IMR-90 (cell line): ENCODE results near the gene NMRK1. TPM values are rescaled to one million over a fixed set of nuclear protein-coding genes. Genes with fewer than 3 reads are reported as not detected.

Experiments used
- ATAC-seq: fragments of 200-7000 bp; cut with Tn5 transposase; 2 replicates; pipeline ENCODE4 v1.9.1; 2020; ENCODE audit warnings: low read depth, mild to moderate bottlenecking, moderate library complexity
- BruUV-seq: library from RNA; stranded (reverse); fragments of 400-500 nt; replicated peaks from 2 replicates; lab custom pipeline; 2021; lab: Mats Ljungman, UMichigan
- CTCF ChIA-PET: fragments of 300-600 bp; formaldehyde crosslinking; extraction: SDS; loops from one replicate; lab custom pipeline; 2021; ENCODE audit warnings: antibody characterized with exemption; lab: Yijun Ruan, JAX
- POLR2A ChIA-PET: fragments of 300-600 bp; sonication (Branson Sonifier 250); formaldehyde crosslinking; loops from one replicate; lab custom pipeline; 2022; ENCODE audit warnings: antibody characterized with exemption; ENCODE audit not compliant: unreplicated experiment; lab: Charles Lee
- DNase-seq: peaks from one replicate; pipeline ENCODE4 v3.0.0; 2013
- H2AFZ ChIP-seq: replicated peaks from 2 replicates; pipeline ENCODE3; 2013; ENCODE audit warnings: low read length, mild to moderate bottlenecking; ENCODE audit not compliant: poor library complexity
- H2AK5ac ChIP-seq: 2 replicates; pipeline ENCODE4 v1.6.1; 2013; ENCODE audit warnings: low read depth, low read length, inconsistent platforms
- H2AK9ac ChIP-seq: replicated peaks from 2 replicates; pipeline ENCODE3; 2013; ENCODE audit warnings: mild to moderate bottlenecking, low read depth, low read length, moderate library complexity; ENCODE audit not compliant: poor library complexity
- H2BK120ac ChIP-seq: 2 replicates; pipeline ENCODE4 v1.6.1; 2013; ENCODE audit warnings: low read depth, low read length, inconsistent platforms
- H2BK15ac ChIP-seq: 3 replicates; pipeline ENCODE4 v1.6.1; 2013; ENCODE audit warnings: low read depth, low read length, inconsistent platforms
- H2BK20ac ChIP-seq: 2 replicates; pipeline ENCODE4 v1.6.1; 2013; ENCODE audit warnings: low read depth, mild to moderate bottlenecking, inconsistent platforms, low read length, moderate library complexity
- H2BK5ac ChIP-seq: 2 replicates; pipeline ENCODE4 v1.6.1; 2013; ENCODE audit warnings: mild to moderate bottlenecking, low read depth, low read length, inconsistent platforms; ENCODE audit not compliant: poor library complexity, severe bottlenecking
- H3K14ac ChIP-seq: replicated peaks from 2 replicates; pipeline ENCODE4 v1.6.1; 2013; ENCODE audit warnings: low read depth, low read length, inconsistent platforms
- H3K18ac ChIP-seq: 2 replicates; pipeline ENCODE4 v1.6.1; 2013; ENCODE audit warnings: low read depth, low read length, control low read depth
- H3K23ac ChIP-seq: 2 replicates; pipeline ENCODE4 v1.6.1; 2013; ENCODE audit warnings: low read depth, low read length, inconsistent platforms
- H3K27ac ChIP-seq: 2 replicates; pipeline ENCODE4 v1.5.1; 2013; ENCODE audit warnings: mild to moderate bottlenecking, control low read depth, low read length; ENCODE audit not compliant: insufficient read depth
- H3K27me3 ChIP-seq: 2 replicates; pipeline ENCODE4 v1.6.1; 2013; ENCODE audit warnings: low read length; ENCODE audit not compliant: control insufficient read depth, insufficient read depth
- H3K36me3 ChIP-seq: 2 replicates; pipeline ENCODE4 v1.6.1; 2013; ENCODE audit warnings: low read length, mixed read lengths; ENCODE audit not compliant: control insufficient read depth, insufficient read depth
- H3K4ac ChIP-seq: 2 replicates; pipeline ENCODE4 v1.6.1; 2013; ENCODE audit warnings: low read depth, low read length, inconsistent platforms
- H3K4me1 ChIP-seq: 2 replicates; pipeline ENCODE4 v1.6.1; 2013; ENCODE audit warnings: low read length, mixed read lengths; ENCODE audit not compliant: control insufficient read depth, insufficient read depth
- H3K4me2 ChIP-seq: 2 replicates; pipeline ENCODE4 v1.6.1; 2013; ENCODE audit warnings: low read depth, mild to moderate bottlenecking, control low read depth, low read length, moderate library complexity
- H3K4me3 ChIP-seq: 2 replicates; pipeline ENCODE4 v1.5.1; 2013; ENCODE audit warnings: low read depth, mild to moderate bottlenecking, control low read depth, low read length, moderate library complexity; ENCODE audit not compliant: insufficient read depth
- H3K56ac ChIP-seq: 2 replicates; pipeline ENCODE4 v1.6.1; 2013; ENCODE audit warnings: low read length, inconsistent platforms; ENCODE audit not compliant: insufficient read depth; ENCODE audit errors: extremely low read depth
- H3K79me1 ChIP-seq, 2 experiments: 2 replicates each; pipeline ENCODE4 v1.6.1; 2013; ENCODE audit warnings: low read length in 2 of 2, inconsistent platforms in 1 of 2, low read depth in 1 of 2
- H3K9ac ChIP-seq: 2 replicates; pipeline ENCODE4 v1.6.1; 2013; ENCODE audit warnings: low read depth, low read length, control low read depth
- H3K9me1 ChIP-seq: 2 replicates; pipeline ENCODE4 v1.6.1; 2013; ENCODE audit warnings: low read length, inconsistent platforms; ENCODE audit not compliant: insufficient read depth
- H3K9me3 ChIP-seq: 2 replicates; pipeline ENCODE4 v1.6.1; 2013; ENCODE audit warnings: low read length; ENCODE audit not compliant: control insufficient read depth, insufficient read depth
- H4K20me1 ChIP-seq: 2 replicates; pipeline ENCODE4 v1.6.1; 2013; ENCODE audit warnings: low read length, inconsistent platforms; ENCODE audit not compliant: insufficient read depth
- H4K5ac ChIP-seq: 2 replicates; pipeline ENCODE4 v1.6.1; 2013; ENCODE audit warnings: mild to moderate bottlenecking, low read depth, low read length, control low read depth
- H4K8ac ChIP-seq, 2 experiments: 2 replicates each; pipeline ENCODE4 v1.6.1; 2013; ENCODE audit warnings: low read depth in 2 of 2, low read length in 2 of 2, control low read depth in 1 of 2, inconsistent platforms in 1 of 2
- H4K91ac ChIP-seq: 2 replicates; pipeline ENCODE4 v1.6.1; 2013; ENCODE audit warnings: low read depth, low read length, inconsistent platforms; ENCODE audit not compliant: insufficient read depth
- CHD1 ChIP-seq: IDR thresholded peaks from 2 replicates; pipeline ENCODE4 v1.6.1; 2012; ENCODE audit warnings: low read depth, low read length, improper control_type of control experiment
- FOS ChIP-seq: fragments of 150-350 bp; IDR thresholded peaks from 2 replicates; pipeline ENCODE4 v1.6.1; 2016; ENCODE audit warnings: low read depth, low read length
- MAZ ChIP-seq: IDR thresholded peaks from 2 replicates; pipeline ENCODE4 v1.6.1; 2012; ENCODE audit warnings: low read depth, mild to moderate bottlenecking, low read length, improper control_type of control experiment, moderate library complexity, borderline replicate concordance
- RAD21 ChIP-seq: IDR thresholded peaks from 2 replicates; pipeline ENCODE4 v1.6.1; 2012; ENCODE audit warnings: low read length, improper control_type of control experiment
- RCOR1 ChIP-seq: IDR thresholded peaks from 2 replicates; pipeline ENCODE4 v1.6.1; 2012; ENCODE audit warnings: mild to moderate bottlenecking, low read length, improper control_type of control experiment; ENCODE audit not compliant: insufficient replicate concordance
- WGBS, 2 experiments: methylation state at CpG; one replicate each; pipeline versions ENCODE4 v1.1.5 to v1.1.7; 2013; ENCODE audit warnings: missing lambda C conversion rate in 2 of 2; ENCODE audit not compliant: insufficient read length in 1 of 2; ENCODE audit errors: extremely low coverage in 2 of 2; 5-methylcytosine and 5-hydroxymethylcytosine counted together
- dilution Hi-C: fragments of 300-500 bp; cut with HindIII; formaldehyde crosslinking; loops from one replicate; pipeline ENCODE4 v1.14.3; 2018; ENCODE audit warnings: low sequenced_read_pairs; ENCODE audit not compliant: unreplicated experiment
- in situ Hi-C: fragments of 300-500 bp; cut with MboI; formaldehyde crosslinking; loops from 3 replicates; pipeline ENCODE4 v1.14.3; 2019; ENCODE audit warnings: low sequenced_read_pairs, inconsistent platforms, mixed read lengths
- intact Hi-C: fragments of 100-400 bp; cut with micrococcal nuclease; formaldehyde crosslinking; loops from 2 replicates; pipeline ENCODE4 v1.10.0; 2022
- microRNA-seq, 2 experiments: library from miRNA; stranded (forward) in 1 of 2; unstranded in 1 of 2; fragments of 10-50 nt in 1 of 2; fragments of <30 nt in 1 of 2; gene quantifications in 1 of 2; microRNA quantifications in 1 of 2; one replicate each; pipeline versions ENCODE3 to v1.1.0; 2013 to 2020; ENCODE audit not compliant: insufficient read depth in 1 of 2, insufficient read length in 1 of 2, unreplicated experiment in 1 of 2
- polyA plus RNA-seq, 3 experiments: library from polyadenylated mRNA; depleted of rRNA; stranded (reverse); fragments of >200 nt; gene quantifications; 2 replicates each; pipeline ENCODE4 v1.2.3, GENCODE V29; 2012; ENCODE audit warnings: low replicate concordance in 1 of 3
- small RNA-seq, 5 experiments: library from RNA; depleted of rRNA; stranded (forward); fragments of <200 nt; gene quantifications; one replicate each; pipeline ENCODE3, GENCODE V24; 2012
- total RNA-seq: library from RNA; depleted of rRNA; stranded (reverse); fragments of >200 nt; gene quantifications from 2 replicates; pipeline ENCODE4 v1.2.3, GENCODE V29; 2012; rRNA removed

Gene NMRK1
- total and polyA plus RNA-seq, 2 of the 4 experiments (the other 2 are of a cell fraction): 5.7 to 5.9 TPM

DNA sequence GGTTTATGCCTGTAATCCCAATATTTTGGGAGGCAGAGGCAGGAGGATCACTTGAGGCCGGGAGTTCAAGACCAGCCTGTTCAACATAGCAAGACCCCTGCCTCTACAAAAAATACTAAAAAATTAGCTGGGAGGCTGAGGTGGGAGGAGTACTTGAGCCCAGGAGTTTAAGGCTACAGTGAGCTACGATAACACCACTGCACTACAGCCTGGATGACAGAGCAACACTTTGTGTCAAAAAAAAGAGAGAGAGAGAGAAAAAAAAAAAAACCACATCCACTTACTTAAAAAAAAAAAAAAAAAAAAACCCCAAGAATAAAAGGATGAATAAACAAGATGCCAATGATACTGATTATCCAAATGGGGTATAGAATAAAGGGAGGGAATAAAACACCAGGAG, 74.2 kb downstream of the NMRK1 start:
- ChIA-PET CTCF (no interaction called here), POLR2A (no interaction called here)
- WGBS, 2 experiments: no CpG with 5 or more reads among the region's 2 CpGs
- Histone ChIP-seq H3K4me2 (no peak overlapping the region), H4K20me1 (no peaks in the 10 kb centered on the region), H3K18ac (no peak overlapping the region), H3K4me3 (no peak overlapping the region), H3K14ac (no peak overlapping the region), H3K27me3 (no peaks in the 10 kb centered on the region), H2AK9ac (no peak overlapping the region), H2BK5ac (no peak overlapping the region), H2AFZ (no peak overlapping the region), H4K5ac (no peak overlapping the region), H4K91ac (no peak overlapping the region), H3K9ac (no peak overlapping the region), H2AK5ac (no peak overlapping the region), H3K9me1 (no peaks in the 10 kb centered on the region), H2BK120ac (no peak overlapping the region), H4K8ac (no peak overlapping the region), H3K36me3 (peaks cover 3% of the 10 kb centered on the region), H3K23ac (no peak overlapping the region), H3K56ac (no peak overlapping the region), H3K4me1 (no peaks in the 10 kb centered on the region), H3K27ac (no peak overlapping the region), H3K79me1 (peaks cover 8 to 10% of the 10 kb centered on the region in 2 experiments; a peak in 2 of 4 replicates), H2BK15ac (no peak overlapping the region), H3K4ac (no peak overlapping the region), H3K9me3 (no peaks in the 10 kb centered on the region), H2BK20ac (no peak overlapping the region)
- in situ Hi-C loops (no loop called here), dilution Hi-C loops (no loop called here), intact Hi-C loops (no loop called here)
- no TSS peak for BruUV-seq
- no peak for DNase-seq
- no peak for ATAC-seq
- TF ChIP-seq MAZ (no peak), CHD1 (no peak), FOS (no peak), RAD21 (no peak), RCOR1 (no peak)

Small RNA genes lying within 50 kb of the gene (microRNA-seq; reads per million reads assigned to microRNA genes)
- not detected for gene RF02271 (ENCODE audit: insufficient read depth, insufficient read length)

Small RNA genes lying within 50 kb of the gene (small RNA-seq; reads per million reads assigned to genes)
- gene RF02271: 0 reads per million in 5 experiments

Other genes starting within 250 kb of the NMRK1 start
- under 0.01 TPM in 2 replicates for gene TRPM6, start 200.2 kb downstream of the NMRK1 start, total RNA-seq
- 0.02 TPM in 1 of 2 replicates, not detected in the other for gene TRPM6, start 200.2 kb downstream of the NMRK1 start, polyA plus RNA-seq (2012; rRNA removed)
- gene C9orf40, start 135.2 kb downstream of the NMRK1 start, total RNA-seq: 0.36 and 1.7 TPM in 2 replicates
- gene C9orf40, start 135.2 kb downstream of the NMRK1 start, polyA plus RNA-seq (2012; rRNA removed): 1.9 TPM in 2 replicates
- 10.0 and 21.1 TPM in 2 replicates for gene CARNMT1, start 59.9 kb downstream of the NMRK1 start, total RNA-seq
- 4.9 and 5.5 TPM in 2 replicates for gene CARNMT1, start 59.9 kb downstream of the NMRK1 start, polyA plus RNA-seq (2012; rRNA removed)
- 41.6 and 50.0 TPM in 2 replicates for gene OSTF1, start 359 bp upstream of the NMRK1 start, total RNA-seq
- gene OSTF1, start 359 bp upstream of the NMRK1 start, polyA plus RNA-seq (2012; rRNA removed): 15.4 and 17.1 TPM in 2 replicates